GDM1 (cell line): ENCODE measurements around the gene ABHD12B.

Experiments used
- DNase-seq: peaks from one replicate; lab custom pipeline; 2025; lab: John Stamatoyannopoulos, UW

Gene ABHD12B

DNA sequence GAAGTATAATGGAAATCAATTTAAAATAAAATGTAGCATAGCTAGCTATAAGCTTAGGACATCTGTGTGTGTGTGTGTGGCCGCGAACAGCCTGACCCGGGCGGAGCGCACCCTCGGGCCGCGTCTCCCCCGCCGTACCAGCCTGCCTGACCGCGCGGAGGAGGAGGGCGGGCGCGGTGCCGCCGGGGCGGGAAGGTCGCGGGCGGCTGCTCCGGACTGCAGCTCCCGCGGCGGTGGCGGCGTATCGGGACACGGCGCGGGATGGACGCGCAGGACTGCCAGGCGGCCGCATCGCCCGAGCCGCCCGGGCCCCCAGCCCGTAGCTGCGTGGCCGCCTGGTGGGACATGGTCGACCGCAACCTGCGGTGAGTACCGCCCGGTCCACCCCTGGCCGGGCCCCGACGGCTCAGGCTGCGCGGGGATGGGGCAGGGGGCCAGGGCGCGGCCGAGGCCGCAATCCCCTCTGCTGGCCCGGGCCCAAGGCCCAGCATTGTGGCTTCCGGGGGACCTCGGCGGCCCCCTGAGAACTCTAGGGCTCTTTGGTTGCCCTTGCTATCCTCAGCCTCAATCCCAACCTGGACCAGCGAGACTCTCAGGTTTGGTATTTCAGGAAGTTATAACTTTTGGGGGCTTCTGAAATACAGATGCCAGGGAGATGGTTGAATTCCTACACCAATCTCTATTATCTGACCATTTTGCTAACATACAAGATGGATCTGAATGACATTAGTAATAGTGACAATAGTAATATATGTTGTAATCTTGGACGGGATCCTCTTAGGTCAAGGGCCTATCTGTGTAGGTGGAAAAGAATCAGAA lies at the start of gene ABHD12B:
Gene ABHD12B (plus strand): TSS at position 140 of the 819 bp plus-strand sequence. CDS start 122 bp downstream, at position 262.
- DNase-seq = no peak

- no peak for DNase-seq
These were observed 49.3 kb upstream of the ABHD12B start for GRCh38 chr14:50822501-50823042.

DNA sequence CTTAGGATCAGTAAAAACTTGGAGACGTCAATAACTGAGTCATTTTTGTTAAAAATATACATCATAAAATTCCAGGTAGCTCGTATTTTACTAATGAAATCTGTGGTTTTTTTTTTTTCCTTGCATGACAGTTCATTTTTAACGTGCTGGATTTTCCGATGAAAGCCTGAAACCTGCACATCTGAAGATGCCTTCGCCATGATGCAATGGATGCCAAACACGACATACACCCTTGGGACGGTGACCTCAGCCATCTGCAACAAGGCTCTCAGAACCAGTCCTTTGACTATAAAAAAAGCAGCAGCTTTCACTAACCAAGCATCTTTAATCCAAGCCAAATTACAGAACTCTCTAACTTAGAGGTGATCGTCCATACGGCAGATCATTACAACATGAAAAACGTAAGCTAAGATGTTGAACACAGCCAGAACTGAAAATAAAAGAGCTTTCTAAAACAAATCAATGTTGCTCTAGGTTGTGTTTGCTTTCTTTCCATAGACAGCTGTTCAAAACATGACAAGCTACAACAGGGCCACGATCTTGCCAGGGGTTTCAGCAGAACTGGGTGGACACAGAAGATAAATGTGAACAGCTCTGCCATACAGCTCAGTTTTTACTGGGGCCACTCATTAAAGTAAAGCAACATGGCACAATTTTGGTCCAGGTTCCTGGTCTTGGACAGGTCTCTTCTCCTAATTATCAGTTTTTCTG lies 48.6 kb upstream of the ABHD12B start:
- DNase-seq = no peak

- no peak for DNase-seq
These were observed 47.9 kb upstream of the ABHD12B start for GRCh38 chr14:50823762-50824636.

- DNase-seq = no peak
These were observed 46.5 kb upstream of the ABHD12B start for GRCh38 chr14:50825307-50825706.

GRCh38 chr14:50826681-50827080 lies 45.2 kb upstream of the ABHD12B start:
- no peak for DNase-seq

DNA sequence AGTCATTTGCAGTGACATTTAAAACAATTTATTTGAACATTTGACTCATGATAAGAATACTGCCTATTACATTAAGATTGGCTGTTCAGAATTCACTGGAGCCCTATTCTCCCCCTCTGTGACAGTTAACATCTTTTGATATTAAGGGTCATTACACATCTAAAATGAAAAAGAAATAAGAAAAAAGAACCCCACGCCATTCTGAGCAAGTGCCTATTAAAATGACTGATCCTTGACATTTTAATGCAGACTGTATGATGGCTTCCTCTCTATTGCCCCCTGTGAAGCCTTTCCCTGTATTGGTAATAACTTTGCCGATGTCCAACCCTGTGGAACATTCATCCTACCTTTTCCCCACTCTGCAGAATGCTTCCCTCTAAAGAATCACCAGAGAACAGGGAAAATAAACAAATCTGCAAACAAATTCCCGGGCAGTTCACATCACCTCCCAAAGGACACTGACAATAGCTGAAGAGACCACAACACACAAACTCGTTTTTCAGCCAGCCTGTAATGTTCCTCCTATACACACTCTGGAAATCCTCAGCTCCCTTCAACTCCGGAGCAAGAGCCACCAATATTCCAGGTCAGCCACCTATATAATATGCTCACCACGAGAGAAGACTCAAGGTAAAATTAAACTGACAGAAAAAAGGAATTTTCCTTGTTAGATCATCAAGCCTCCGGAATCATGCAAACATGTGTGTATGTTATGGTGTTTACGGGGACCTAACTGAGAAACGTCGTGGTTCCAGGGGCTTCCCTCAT lies 42.9 kb upstream of the ABHD12B start:
- no peak for DNase-seq

DNA sequence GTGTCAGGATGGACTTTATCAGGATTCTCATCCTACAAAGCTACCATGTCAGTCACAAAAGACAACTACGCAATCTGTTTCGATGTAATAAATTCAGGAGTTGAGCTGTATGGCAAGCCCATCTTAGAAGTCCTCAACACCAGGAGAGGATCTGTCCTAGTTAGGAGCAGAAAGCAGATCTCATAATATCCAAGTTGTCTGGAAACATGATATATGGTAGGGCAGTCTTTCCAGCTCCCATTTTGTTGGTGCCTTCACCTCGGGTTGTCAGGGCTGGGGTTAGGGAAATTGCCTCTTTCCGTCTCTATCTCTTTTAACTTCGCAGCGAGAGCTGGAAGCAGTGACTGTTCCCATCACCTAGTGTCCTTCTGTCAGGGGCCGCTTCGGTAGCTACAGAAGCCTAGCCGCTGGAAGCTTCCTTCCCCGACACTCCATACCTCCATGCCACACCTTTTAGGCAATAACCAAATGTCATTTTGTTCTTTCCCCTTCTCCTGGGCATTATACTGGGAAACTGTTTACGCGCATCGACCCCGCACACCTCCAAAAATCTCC lies 42.3 kb upstream of the ABHD12B start:
- DNase-seq = no peak

DNA sequence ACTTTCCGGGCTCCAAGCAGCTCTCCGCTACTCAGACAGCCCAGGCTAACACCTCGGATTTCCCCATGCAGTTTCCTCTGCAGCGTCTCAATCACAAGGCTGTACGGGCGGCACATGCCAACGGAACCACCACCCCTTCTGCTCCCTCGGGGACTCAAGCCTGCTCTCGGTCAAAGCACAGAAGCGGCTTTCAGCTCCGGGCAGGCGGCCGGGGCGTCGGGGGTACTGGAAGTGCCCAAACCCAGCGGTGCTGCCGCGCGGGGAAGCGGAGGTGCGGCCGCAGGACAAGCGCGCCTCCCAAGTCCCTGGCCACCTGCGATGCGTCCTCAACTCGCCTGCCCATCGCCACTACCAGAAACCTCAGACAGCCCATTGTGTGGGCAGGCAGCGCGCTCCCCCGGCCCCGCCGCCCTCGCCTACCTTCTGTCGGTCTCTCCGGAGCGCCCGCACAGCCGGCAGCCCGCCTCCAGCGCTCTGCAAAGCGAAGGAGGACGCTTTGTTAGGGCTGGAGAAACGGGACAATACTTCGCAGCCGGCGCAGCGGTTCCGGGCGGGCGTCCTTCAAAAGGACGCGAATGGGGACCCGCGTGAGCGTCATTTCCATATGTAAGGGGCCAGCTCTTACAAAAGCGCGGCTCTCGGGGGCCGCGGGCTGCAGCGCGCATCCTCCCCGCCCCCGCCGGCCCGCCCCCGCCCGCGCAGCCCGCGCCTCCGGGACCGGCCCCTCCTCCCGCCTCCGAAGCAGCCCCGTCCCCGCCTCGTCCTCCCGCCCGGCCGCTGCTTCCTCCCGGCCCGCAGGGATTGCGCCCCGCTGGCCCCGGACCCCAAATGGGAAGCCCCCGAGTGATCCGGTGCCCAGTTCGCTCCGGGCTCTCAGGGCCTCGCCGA lies 41.6 kb upstream of the ABHD12B start:
- DNase-seq = peak; percentile 38

GRCh38 chr14:50830932-50831725 lies 40.7 kb upstream of the ABHD12B start, which contains the start of gene NIN:
Gene NIN (minus strand): TSS chr14:50831162. CDS start chr14:50822056, 9,106 bp downstream.
- peak; percentile 77 for DNase-seq

- DNase-seq = no peak
These were observed 40.1 kb upstream of the ABHD12B start for GRCh38 chr14:50831726-50832168.

DNA sequence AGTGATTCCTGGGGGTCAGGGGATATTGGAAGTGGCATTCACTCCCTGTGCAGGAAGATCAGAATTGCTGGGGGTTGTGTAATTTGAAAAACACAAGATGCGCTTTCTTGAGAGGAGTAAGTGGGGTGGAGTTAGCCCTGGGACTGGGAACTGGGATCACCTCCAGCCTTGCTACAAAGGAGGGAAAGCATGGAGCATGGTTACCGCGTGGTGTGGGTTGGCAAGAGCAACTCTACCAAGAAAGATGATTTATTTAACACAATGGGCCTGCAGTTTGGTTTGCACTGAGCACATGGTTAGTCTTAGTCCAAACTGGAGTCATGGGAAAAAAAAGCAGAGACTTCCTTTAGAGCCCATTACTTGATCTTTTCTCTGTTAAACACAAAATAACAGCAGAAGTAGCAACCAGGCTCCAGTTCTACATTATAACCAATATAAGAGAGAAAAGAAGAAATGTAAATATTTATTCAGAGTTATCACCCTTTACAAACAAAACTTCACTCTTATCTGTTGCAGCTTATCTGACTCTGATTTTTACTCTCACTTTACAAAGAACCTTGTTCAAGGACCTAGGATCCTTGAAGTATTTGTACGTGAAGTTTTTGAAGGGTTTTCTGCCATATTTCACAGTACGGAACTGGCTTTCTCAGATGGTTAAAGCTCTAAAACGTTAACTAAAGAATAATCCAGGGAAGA lies 38.8 kb upstream of the ABHD12B start:
- no peak for DNase-seq

GRCh38 chr14:50834802-50835276 lies 37.0 kb upstream of the ABHD12B start:
- DNase-seq = no peak

DNA sequence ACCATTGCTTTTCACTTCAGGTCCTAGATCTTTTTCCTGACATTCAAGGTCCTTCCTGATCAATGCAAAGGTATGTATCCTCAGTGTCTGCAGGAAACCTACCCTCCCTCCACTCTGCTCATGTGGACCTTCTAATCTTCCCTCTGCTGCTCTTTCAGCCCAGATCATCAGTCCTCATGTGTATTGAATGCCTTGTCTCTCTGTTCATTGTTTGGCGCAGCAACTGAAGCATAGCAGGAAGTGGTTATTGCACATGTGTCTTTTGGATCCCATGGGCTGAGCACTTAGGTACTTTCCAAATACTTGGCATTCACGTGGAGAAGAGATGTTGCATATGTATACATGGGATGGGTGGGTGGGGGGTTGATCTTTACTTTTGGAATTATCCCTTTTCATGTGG lies 36.6 kb upstream of the ABHD12B start:
- DNase-seq = no peak

GRCh38 chr14:50836515-50836914 lies 35.3 kb upstream of the ABHD12B start:
- no peak for DNase-seq

GRCh38 chr14:50837271-50837670 lies 34.6 kb upstream of the ABHD12B start:
- DNase-seq = no peak

DNA sequence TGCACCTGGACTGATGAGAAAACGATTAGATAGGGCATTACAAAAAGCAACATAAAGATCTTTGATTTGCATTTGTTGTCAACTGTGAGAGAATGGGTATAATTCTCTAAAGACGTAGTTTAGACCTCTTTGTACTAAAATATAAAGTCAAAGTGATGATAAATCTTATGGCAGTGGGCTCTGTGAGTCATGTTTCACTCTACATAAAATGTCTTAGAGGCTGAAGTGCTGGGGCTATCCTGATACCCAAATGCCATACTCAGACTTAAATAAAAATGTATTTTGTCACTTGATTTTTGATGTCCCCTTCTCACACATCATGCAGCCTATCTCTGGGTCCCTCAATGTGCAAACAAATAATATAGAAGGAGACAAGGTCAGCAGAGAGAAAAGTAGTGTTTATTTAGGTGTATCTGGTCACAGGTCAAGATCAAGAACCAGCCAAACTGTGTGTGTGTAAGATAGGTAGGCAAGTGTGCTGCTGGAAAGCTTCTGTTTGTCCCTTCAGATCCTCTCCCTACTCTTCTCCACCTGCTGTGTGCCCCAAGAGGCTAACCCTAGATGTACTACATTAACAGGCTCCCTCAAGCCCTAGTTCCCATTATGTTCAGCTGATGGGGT lies 33.9 kb upstream of the ABHD12B start:
- no peak for DNase-seq

GRCh38 chr14:50839048-50839447 lies 32.8 kb upstream of the ABHD12B start:
- no peak for DNase-seq
